ENCODE measurements around the gene OR1A2. TPM values are rescaled to one million over a fixed set of nuclear protein-coding genes. Genes with fewer than 3 reads are reported as not detected.

Gene OR1A2
- total and polyA plus RNA-seq, 9 of the 15 experiments (the other 6 are each of a cell fraction or from before 2014, with no cell fraction given): not detected

DNA sequence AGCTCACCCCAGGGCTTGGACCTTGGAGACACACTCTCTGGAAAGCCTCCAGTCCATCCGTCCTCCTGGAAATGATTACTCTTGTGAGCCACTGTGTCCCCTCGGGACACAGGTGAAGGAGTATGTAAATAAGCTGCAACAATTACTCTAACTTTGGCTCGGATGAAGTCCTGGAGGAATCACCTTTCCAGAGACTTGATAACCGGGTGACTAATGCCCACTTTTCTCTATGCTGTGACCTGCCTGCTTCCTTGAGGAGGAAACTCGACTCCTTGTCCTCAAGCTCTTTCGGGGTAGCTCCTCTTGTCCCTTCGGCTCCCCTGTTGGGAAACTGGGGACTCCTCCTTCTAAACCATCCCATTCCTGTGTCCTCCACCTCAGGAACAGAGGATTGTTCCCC, 10.0 kb downstream of the OR1A2 start, which contains the start of gene OR1A1:
Gene OR1A1 (plus strand): TSS at position 301 of the 400 bp plus-strand sequence. CDS start 7,954 bp downstream, outside the sequence.
- CTCF ChIA-PET (ENCODE audit: low intra/inter-chr PET ratio): no interaction called here
- no peak for DNase-seq (ENCODE audit: extremely low read depth in 1 of 4, low spot score in 3 of 4)
- no TSS peak for BruUV-seq (replicated peaks)

More for the DNA sequence above, 10.0 kb downstream of the OR1A2 start, which contains the start of gene OR1A1:
- Histone ChIP-seq H3K79me2 (ENCODE audit: control insufficient read depth, insufficient read depth, low read length) (no peaks in the 10 kb centered on the region), H3K4me2 (ENCODE audit: insufficient read depth, low read length) (no peak within 1 kb of the TSS), H3K9ac (ENCODE audit: insufficient read depth in 1 of 2, low read depth in 2 of 2, low read length in 2 of 2) (no peak within 1 kb of the TSS), H3K4me3 (no peak within 1 kb of the TSS), H2AFZ (ENCODE audit: low read depth, low read length) (no peak within 1 kb of the TSS), H3K9me3 (replicated peaks; ENCODE audit: control insufficient read depth, insufficient read depth, low read depth, low read length) (no peaks in the 10 kb centered on the region), H3K27me3 (ENCODE audit: control insufficient read depth in 2 of 2, insufficient read depth in 2 of 2, low read length in 2 of 2) (no peaks in the 10 kb centered on the region), H3K9me1 (ENCODE audit: control insufficient read depth, insufficient read depth, low read length) (no peaks in the 10 kb centered on the region), H4K20me1 (replicated peaks; ENCODE audit: control insufficient read depth, insufficient read depth, low read length) (no peaks in the 10 kb centered on the region), H3K36me3 (ENCODE audit: control insufficient read depth, insufficient read depth, low read length) (no peaks in the 10 kb centered on the region), H3K4me1 (replicated peaks in 1 of 2; ENCODE audit: control insufficient read depth in 2 of 2, insufficient read depth in 2 of 2, low read length in 2 of 2) (no peaks in the 10 kb centered on the region), H3K27ac (ENCODE audit: extremely low read depth, low read depth, low read length) (no peak within 1 kb of the TSS)
- intact Hi-C loops (cut with micrococcal nuclease) (no loop called here), in situ Hi-C loops (cut with MboI) (no loop called here)
- POLR2A ChIA-PET: no interaction called here
- FAIRE-seq (no peak), ATAC-seq (no peak)
- 0% methylated on average over 6 of the region's 7 CpGs for WGBS (ENCODE audit: insufficient coverage, low coverage, missing lambda C conversion rate)
- TF ChIP-seq, protein P1, sequence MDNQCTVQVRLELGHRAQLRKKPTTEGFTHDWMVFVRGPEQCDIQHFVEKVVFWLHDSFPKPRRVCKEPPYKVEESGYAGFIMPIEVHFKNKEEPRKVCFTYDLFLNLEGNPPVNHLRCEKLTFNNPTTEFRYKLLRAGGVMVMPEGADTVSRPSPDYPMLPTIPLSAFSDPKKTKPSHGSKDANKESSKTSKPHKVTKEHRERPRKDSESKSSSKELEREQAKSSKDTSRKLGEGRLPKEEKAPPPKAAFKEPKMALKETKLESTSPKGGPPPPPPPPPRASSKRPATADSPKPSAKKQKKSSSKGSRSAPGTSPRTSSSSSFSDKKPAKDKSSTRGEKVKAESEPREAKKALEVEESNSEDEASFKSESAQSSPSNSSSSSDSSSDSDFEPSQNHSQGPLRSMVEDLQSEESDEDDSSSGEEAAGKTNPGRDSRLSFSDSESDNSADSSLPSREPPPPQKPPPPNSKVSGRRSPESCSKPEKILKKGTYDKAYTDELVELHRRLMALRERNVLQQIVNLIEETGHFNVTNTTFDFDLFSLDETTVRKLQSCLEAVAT (IDR thresholded peaks at IDR 0.05): no peak
- no peak for TF ChIP-seq HDAC2 (IDR thresholded peaks at IDR 0.05)
- no peak for TF ChIP-seq CXXC5 (CRISPR knock-in tag; IDR thresholded peaks at IDR 0.05)
- no peak for TF ChIP-seq EHMT2 (IDR thresholded peaks at IDR 0.05)
- TF ChIP-seq NFE2 (IDR thresholded peaks at IDR 0.05; ENCODE audit: low read depth): no peak
- TF ChIP-seq HNRNPUL1 (IDR thresholded peaks at IDR 0.05; ENCODE audit: low read length): no peak
- TF ChIP-seq EP400 (IDR thresholded peaks at IDR 0.05): no peak
- no peak for TF ChIP-seq FOXM1 (IDR thresholded peaks at IDR 0.05; ENCODE audit: low read depth)
- no peak for TF ChIP-seq FOXM1 (CRISPR knock-in tag; IDR thresholded peaks at IDR 0.05; ENCODE audit: low read depth)
- TF ChIP-seq, protein P2, sequence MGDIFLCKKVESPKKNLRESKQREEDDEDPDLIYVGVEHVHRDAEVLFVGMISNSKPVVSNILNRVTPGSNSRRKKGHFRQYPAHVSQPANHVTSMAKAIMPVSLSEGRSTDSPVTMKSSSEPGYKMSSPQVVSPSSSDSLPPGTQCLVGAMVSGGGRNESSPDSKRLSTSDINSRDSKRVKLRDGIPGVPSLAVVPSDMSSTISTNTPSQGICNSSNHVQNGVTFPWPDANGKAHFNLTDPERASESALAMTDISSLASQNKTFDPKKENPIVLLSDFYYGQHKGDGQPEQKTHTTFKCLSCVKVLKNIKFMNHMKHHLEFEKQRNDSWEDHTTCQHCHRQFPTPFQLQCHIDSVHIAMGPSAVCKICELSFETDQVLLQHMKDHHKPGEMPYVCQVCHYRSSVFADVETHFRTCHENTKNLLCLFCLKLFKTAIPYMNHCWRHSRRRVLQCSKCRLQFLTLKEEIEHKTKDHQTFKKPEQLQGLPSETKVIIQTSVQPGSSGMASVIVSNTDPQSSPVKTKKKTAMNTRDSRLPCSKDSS (IDR thresholded peaks at IDR 0.05; ENCODE audit: low read depth, partially characterized antibody): no peak
- no peak for TF ChIP-seq U2AF1 (optimal IDR thresholded peaks at IDR 0.05; ENCODE audit: low read depth, low read length)
- no peak for TF ChIP-seq HNRNPK (IDR thresholded peaks at IDR 0.05; ENCODE audit: low read depth, low read length, poor library complexity, severe bottlenecking)
- TF ChIP-seq, protein P3, sequence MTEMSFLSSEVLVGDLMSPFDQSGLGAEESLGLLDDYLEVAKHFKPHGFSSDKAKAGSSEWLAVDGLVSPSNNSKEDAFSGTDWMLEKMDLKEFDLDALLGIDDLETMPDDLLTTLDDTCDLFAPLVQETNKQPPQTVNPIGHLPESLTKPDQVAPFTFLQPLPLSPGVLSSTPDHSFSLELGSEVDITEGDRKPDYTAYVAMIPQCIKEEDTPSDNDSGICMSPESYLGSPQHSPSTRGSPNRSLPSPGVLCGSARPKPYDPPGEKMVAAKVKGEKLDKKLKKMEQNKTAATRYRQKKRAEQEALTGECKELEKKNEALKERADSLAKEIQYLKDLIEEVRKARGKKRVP (CRISPR knock-in tag; IDR thresholded peaks at IDR 0.05): no peak
- no peak for TF ChIP-seq ZNF165 (CRISPR knock-in tag; IDR thresholded peaks at IDR 0.05; ENCODE audit: borderline replicate concordance)
